H9 (cell line): ENCODE results near the gene SAMD8. TPM values are rescaled to one million over a fixed set of nuclear protein-coding genes. Genes with fewer than 3 reads are reported as not detected.

Experiments
- DNase-seq: peaks from one replicate; pipeline ENCODE4 v3.0.0-alpha.2; 2017
- H2AFZ ChIP-seq: one replicate; pipeline ENCODE4 v1.6.1; 2013; ENCODE audit warnings: mild to moderate bottlenecking, low read length, control low read depth, moderate library complexity
- H2AK5ac ChIP-seq: 2 replicates; pipeline ENCODE4 v1.6.1; 2013; ENCODE audit warnings: low read length, control low read depth, mixed read lengths; ENCODE audit not compliant: insufficient read length
- H2BK120ac ChIP-seq: one replicate; pipeline ENCODE4 v1.6.1; 2013; ENCODE audit warnings: low read depth, mild to moderate bottlenecking, low read length, control low read depth, inconsistent platforms; ENCODE audit not compliant: poor library complexity, severe bottlenecking
- H2BK12ac ChIP-seq: 2 replicates; pipeline ENCODE4 v1.6.1; 2013; ENCODE audit warnings: low read length, control low read depth, mixed read lengths, low read depth; ENCODE audit not compliant: insufficient read length
- H2BK15ac ChIP-seq: 2 replicates; pipeline ENCODE4 v1.6.1; 2013; ENCODE audit warnings: low read depth, low read length, control low read depth
- H2BK20ac ChIP-seq: one replicate; pipeline ENCODE4 v1.6.1; 2013; ENCODE audit warnings: low read depth, mild to moderate bottlenecking, low read length, control low read depth, inconsistent platforms; ENCODE audit not compliant: poor library complexity, severe bottlenecking
- H2BK5ac ChIP-seq: 2 replicates; pipeline ENCODE4 v1.6.1; 2013; ENCODE audit warnings: low read length, control low read depth, mixed read lengths; ENCODE audit not compliant: insufficient read length
- H3K14ac ChIP-seq: 2 replicates; pipeline ENCODE4 v1.6.1; 2013; ENCODE audit warnings: low read length, control low read depth; ENCODE audit not compliant: insufficient read depth
- H3K18ac ChIP-seq: 2 replicates; pipeline ENCODE4 v1.6.1; 2013; ENCODE audit warnings: low read depth, mild to moderate bottlenecking, mixed read lengths, low read length, control low read depth; ENCODE audit not compliant: insufficient read length
- H3K23ac ChIP-seq: 2 replicates; pipeline ENCODE4 v1.6.1; 2013; ENCODE audit warnings: low read length, control low read depth, mixed read lengths, low read depth; ENCODE audit not compliant: insufficient read length
- H3K23me2 ChIP-seq: 2 replicates; pipeline ENCODE4 v1.6.1; 2013; ENCODE audit warnings: low read depth, mild to moderate bottlenecking, mixed read lengths, low read length, control low read depth; ENCODE audit not compliant: insufficient read length, poor library complexity, severe bottlenecking
- H3K27ac ChIP-seq: 2 replicates; pipeline ENCODE4 v1.5.1; 2013; ENCODE audit warnings: low read length, control low read depth, mixed read lengths, low read depth; ENCODE audit not compliant: insufficient read length
- H3K27me3 ChIP-seq: 2 replicates; pipeline ENCODE4 v1.6.1; 2013; ENCODE audit warnings: low read length, control low read depth, inconsistent platforms; ENCODE audit not compliant: insufficient read depth
- H3K4ac ChIP-seq: 2 replicates; pipeline ENCODE4 v1.6.1; 2013; ENCODE audit warnings: low read depth, mild to moderate bottlenecking, control low read depth, inconsistent platforms, low read length, moderate library complexity
- H3K4me1 ChIP-seq: 2 replicates; pipeline ENCODE4 v1.6.1; 2013; ENCODE audit warnings: low read length, control low read depth, inconsistent platforms; ENCODE audit not compliant: insufficient read depth
- H3K4me2 ChIP-seq: 2 replicates; pipeline ENCODE4 v1.6.1; 2013; ENCODE audit warnings: low read length, control low read depth, mixed read lengths; ENCODE audit not compliant: insufficient read length, insufficient read depth
- H3K56ac ChIP-seq: 2 replicates; pipeline ENCODE4 v1.6.1; 2013; ENCODE audit warnings: low read depth, mild to moderate bottlenecking, mixed read lengths, low read length, control low read depth; ENCODE audit not compliant: insufficient read length
- H3K79me1 ChIP-seq: 2 replicates; pipeline ENCODE4 v1.6.1; 2013; ENCODE audit warnings: low read depth, mild to moderate bottlenecking, moderate library complexity, low read length, control low read depth, inconsistent platforms; ENCODE audit not compliant: insufficient read depth, poor library complexity, severe bottlenecking
- H3K79me2 ChIP-seq: 2 replicates; pipeline ENCODE4 v1.6.1; 2013; ENCODE audit warnings: low read length, control low read depth, inconsistent platforms; ENCODE audit not compliant: insufficient read depth
- H3K9ac ChIP-seq: 2 replicates; pipeline ENCODE4 v1.6.1; 2013; ENCODE audit warnings: low read length, control low read depth, mixed read lengths; ENCODE audit not compliant: insufficient read length; ENCODE audit errors: extremely low read depth
- H3K9me3 ChIP-seq: one replicate; pipeline ENCODE4 v1.6.1; 2013; ENCODE audit warnings: low read depth, low read length, inconsistent platforms; ENCODE audit not compliant: control insufficient read depth
- H3T11ph ChIP-seq: one replicate; pipeline ENCODE4 v1.6.1; 2013; ENCODE audit warnings: mild to moderate bottlenecking, low read length, control low read depth, inconsistent platforms
- H4K20me1 ChIP-seq: one replicate; pipeline ENCODE4 v1.6.1; 2013; ENCODE audit not compliant: control insufficient read depth, insufficient read length, insufficient read depth
- H4K5ac ChIP-seq: 2 replicates; pipeline ENCODE4 v1.6.1; 2013; ENCODE audit warnings: low read depth, mild to moderate bottlenecking, mixed read lengths, low read length, control low read depth; ENCODE audit not compliant: insufficient read length
- H4K8ac ChIP-seq: replicated peaks from 2 replicates; pipeline ENCODE4 v1.6.1; 2013; ENCODE audit warnings: low read length, control low read depth, mixed read lengths, low read depth; ENCODE audit not compliant: insufficient read length
- H4K91ac ChIP-seq: 2 replicates; pipeline ENCODE4 v1.6.1; 2013; ENCODE audit warnings: low read depth, mild to moderate bottlenecking, moderate library complexity, mixed read lengths, low read length, control low read depth; ENCODE audit not compliant: insufficient read length
- H3K27ac Mint-ChIP-seq, 3 experiments: 2 replicates in 2 of 3; 3 replicates in 1 of 3; pipeline ENCODE4 v1.8.0; 2020 to 2021; ENCODE audit warnings: mixed read lengths in 3 of 3, mild to moderate bottlenecking in 1 of 3, moderate library complexity in 1 of 3
- H3K27me3 Mint-ChIP-seq: 2 replicates; pipeline ENCODE4 v1.8.0; 2021; ENCODE audit warnings: low read depth, mild to moderate bottlenecking, moderate library complexity, mixed read lengths
- H3K36me3 Mint-ChIP-seq, 3 experiments: 2 replicates in 2 of 3; 3 replicates in 1 of 3; pipeline ENCODE4 v1.8.0; 2020 to 2021; ENCODE audit warnings: low read depth in 3 of 3, mixed read lengths in 3 of 3; ENCODE audit not compliant: insufficient read depth in 1 of 3
- H3K4me1 Mint-ChIP-seq, 2 experiments: 2 replicates each; pipeline ENCODE4 v1.8.0; 2020; ENCODE audit warnings: mixed read lengths in 2 of 2
- H3K4me3 Mint-ChIP-seq, 2 experiments: 2 replicates in 1 of 2; 3 replicates in 1 of 2; pipeline ENCODE4 v1.8.0; 2020 to 2021; ENCODE audit warnings: mild to moderate bottlenecking in 2 of 2, mixed read lengths in 2 of 2, moderate library complexity in 1 of 2
- H3K9me3 Mint-ChIP-seq, 2 experiments: 2 replicates in 1 of 2; 3 replicates in 1 of 2; pipeline ENCODE4 v1.8.0; 2020; ENCODE audit warnings: mild to moderate bottlenecking in 2 of 2, mixed read lengths in 2 of 2, moderate library complexity in 1 of 2
- WGBS: extraction: QIAGEN DNeasy Blood & Tissue Kit; methylation state at CpG from one replicate; pipeline ENCODE4 v1.1.7; 2013; ENCODE audit warnings: missing lambda C conversion rate, low lambda C conversion rate, mixed read lengths; ENCODE audit not compliant: insufficient read length; ENCODE audit errors: extremely low coverage; 5-methylcytosine and 5-hydroxymethylcytosine counted together
- total RNA-seq: library from RNA; stranded (reverse); gene quantifications from 2 replicates; pipeline ENCODE4 v1.2.1, GENCODE V29; 2021
- TF ChIP-seq, protein P1 (sequence below): fragments of 200-600 bp; sonication (generic); conservative IDR thresholded peaks from 3 replicates; pipeline ENCODE4 v1.8.0; 2021; ENCODE audit warnings: antibody characterized with exemption, mild to moderate bottlenecking

Gene SAMD8
- total RNA-seq, 1 experiment from 2014 or later = 18.8 TPM

DNA sequence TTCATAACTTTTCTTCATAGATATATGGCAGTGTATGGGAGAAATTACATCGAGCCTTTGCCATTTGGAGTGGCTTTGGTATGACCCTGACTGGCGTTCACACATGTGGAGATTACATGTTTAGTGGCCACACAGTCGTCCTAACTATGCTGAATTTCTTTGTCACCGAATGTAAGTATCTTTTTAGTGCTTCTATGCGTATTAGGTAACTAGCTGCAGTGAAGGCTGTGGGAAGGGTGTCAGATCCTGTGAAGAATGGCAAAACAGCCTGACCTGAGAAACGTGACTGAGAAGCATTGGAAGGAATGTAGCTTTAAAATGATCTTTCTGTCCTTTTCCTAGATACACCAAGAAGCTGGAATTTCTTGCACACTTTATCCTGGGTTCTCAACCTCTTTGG lies 64.6 kb downstream of the SAMD8 start:
- H2AK5ac ChIP-seq = no peak overlapping the region
- H3K79me1 ChIP-seq = no peaks in the 10 kb centered on the region
- no peak for DNase-seq
- no peak overlapping the region for H2AFZ ChIP-seq
- H3K27me3 ChIP-seq = no peaks in the 10 kb centered on the region
- H3K9ac ChIP-seq = no peak overlapping the region
- H2BK20ac ChIP-seq = no peak overlapping the region
- no peak overlapping the region for H3K23ac ChIP-seq
- H3K79me2 ChIP-seq = no peaks in the 10 kb centered on the region
- H4K91ac ChIP-seq = no peak overlapping the region
- no peaks in the 10 kb centered on the region for H3K4me1 ChIP-seq
- H3K4me3 Mint-ChIP-seq = no peak overlapping the region
- no peak overlapping the region for H4K8ac ChIP-seq
- WGBS = no CpG with 5 or more reads among the region's 6 CpGs
- H4K20me1 ChIP-seq = no peaks in the 10 kb centered on the region
- no peaks in the 10 kb centered on the region for H3K27me3 Mint-ChIP-seq
- H2BK12ac ChIP-seq = no peak overlapping the region
- H3K27ac Mint-ChIP-seq = no peak overlapping the region; a peak in 2 of 7 replicates
- H3K4ac ChIP-seq = no peak overlapping the region
- TF ChIP-seq, protein P1, sequence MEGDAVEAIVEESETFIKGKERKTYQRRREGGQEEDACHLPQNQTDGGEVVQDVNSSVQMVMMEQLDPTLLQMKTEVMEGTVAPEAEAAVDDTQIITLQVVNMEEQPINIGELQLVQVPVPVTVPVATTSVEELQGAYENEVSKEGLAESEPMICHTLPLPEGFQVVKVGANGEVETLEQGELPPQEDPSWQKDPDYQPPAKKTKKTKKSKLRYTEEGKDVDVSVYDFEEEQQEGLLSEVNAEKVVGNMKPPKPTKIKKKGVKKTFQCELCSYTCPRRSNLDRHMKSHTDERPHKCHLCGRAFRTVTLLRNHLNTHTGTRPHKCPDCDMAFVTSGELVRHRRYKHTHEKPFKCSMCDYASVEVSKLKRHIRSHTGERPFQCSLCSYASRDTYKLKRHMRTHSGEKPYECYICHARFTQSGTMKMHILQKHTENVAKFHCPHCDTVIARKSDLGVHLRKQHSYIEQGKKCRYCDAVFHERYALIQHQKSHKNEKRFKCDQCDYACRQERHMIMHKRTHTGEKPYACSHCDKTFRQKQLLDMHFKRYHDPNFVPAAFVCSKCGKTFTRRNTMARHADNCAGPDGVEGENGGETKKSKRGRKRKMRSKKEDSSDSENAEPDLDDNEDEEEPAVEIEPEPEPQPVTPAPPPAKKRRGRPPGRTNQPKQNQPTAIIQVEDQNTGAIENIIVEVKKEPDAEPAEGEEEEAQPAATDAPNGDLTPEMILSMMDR = no peak
- no peak overlapping the region for H4K5ac ChIP-seq
- no peak overlapping the region for H3K14ac ChIP-seq
- H3T11ph ChIP-seq = no peak overlapping the region
- H3K27ac ChIP-seq = no peak overlapping the region
- no peaks in the 10 kb centered on the region for H3K23me2 ChIP-seq
- no peak overlapping the region for H2BK15ac ChIP-seq
- H3K9me3 ChIP-seq = no peaks in the 10 kb centered on the region
- H3K36me3 Mint-ChIP-seq = peaks cover 0 to 10% (median 0%) of the 10 kb centered on the region in 3 experiments; a peak in 3 of 7 replicates
- no peaks in the 10 kb centered on the region for H3K9me3 Mint-ChIP-seq
- H3K18ac ChIP-seq = no peak overlapping the region
- no peak overlapping the region for H2BK5ac ChIP-seq
- no peaks in the 10 kb centered on the region for H3K4me1 Mint-ChIP-seq
- H3K56ac ChIP-seq = no peak overlapping the region
- H2BK120ac ChIP-seq = no peak overlapping the region
- no peak overlapping the region for H3K4me2 ChIP-seq
